ES-I3 (cell line): ENCODE measurements around the gene ZNF117.
"Not testable (repeated sequence)": the region's sequence is repeated elsewhere in the genome, so short reads cannot be mapped to it uniquely, and the experiment has no call there.

ENCODE experiments used
- H3K36me3 ChIP-seq: 2 replicates; pipeline ENCODE4 v1.6.1; 2013; ENCODE audit warnings: mild to moderate bottlenecking, low read length, control low read depth, moderate library complexity; ENCODE audit not compliant: insufficient read depth
- H3K4me1 ChIP-seq: 2 replicates; pipeline ENCODE4 v1.6.1; 2013; ENCODE audit warnings: mild to moderate bottlenecking, control low read depth, low read length; ENCODE audit not compliant: insufficient read depth
- H3K9ac ChIP-seq: 2 replicates; pipeline ENCODE4 v1.6.1; 2013; ENCODE audit warnings: low read depth, mild to moderate bottlenecking, low read length, moderate library complexity
- H3K9me3 ChIP-seq: 2 replicates; pipeline ENCODE4 v1.6.1; 2013; ENCODE audit warnings: mild to moderate bottlenecking, low read length, moderate library complexity; ENCODE audit not compliant: control insufficient read depth, insufficient read depth

ZNF117 gene

DNA sequence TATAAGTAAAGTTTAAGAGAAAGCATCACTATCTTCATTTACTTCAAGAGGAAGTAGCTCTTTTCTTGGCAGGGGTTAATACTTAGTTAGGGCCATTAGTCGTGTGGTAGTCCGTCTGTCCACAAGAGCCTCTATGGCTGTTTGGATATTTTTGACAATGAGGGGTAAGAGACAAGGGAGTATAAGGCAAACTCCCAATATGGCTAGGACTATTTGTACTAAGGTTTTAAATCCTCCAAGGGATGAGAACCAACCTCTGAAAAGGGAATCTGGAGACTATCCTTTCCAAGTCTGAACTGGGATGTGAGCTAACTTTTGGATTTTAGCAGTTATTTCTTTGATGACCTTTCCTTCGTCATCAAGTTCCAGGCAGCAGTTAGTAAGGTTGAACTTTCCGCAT is at the start of gene ZNF117:
TSS of gene ZNF117 (minus strand) at position 101 of the 400 bp plus-strand sequence.
- no peaks in the 10 kb centered on the region for H3K4me1 ChIP-seq
- no peak within 1 kb of the TSS for H3K9ac ChIP-seq
- peaks cover 38% of the 10 kb centered on the region for H3K9me3 ChIP-seq
- H3K36me3 ChIP-seq, result peaks cover 7% of the 10 kb centered on the region; the same call in 1 of the 2 replicates

DNA sequence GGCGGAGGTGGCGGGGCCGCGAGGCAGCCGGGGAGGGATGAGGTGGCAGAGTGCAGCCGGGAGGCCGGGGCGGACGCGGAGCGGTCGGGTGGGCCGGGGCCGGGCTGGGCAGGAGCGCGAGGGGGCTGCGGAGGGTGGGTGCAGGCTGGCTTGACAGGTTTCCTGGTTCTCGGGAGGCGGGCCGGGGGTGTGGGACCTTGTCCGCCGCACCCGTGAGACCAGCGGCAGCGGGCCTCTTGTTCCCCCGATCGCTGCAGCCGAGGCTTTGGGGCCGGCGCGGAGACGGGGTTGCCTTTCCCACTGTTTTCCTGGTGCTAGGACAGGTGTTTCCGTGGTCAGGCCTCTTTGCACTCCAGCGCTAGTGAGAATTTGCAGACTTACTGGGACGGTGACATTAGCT is 47.9 kb upstream of the ZNF117 start:
- not testable (repeated sequence) for H3K4me1 ChIP-seq, H3K9me3 ChIP-seq

DNA sequence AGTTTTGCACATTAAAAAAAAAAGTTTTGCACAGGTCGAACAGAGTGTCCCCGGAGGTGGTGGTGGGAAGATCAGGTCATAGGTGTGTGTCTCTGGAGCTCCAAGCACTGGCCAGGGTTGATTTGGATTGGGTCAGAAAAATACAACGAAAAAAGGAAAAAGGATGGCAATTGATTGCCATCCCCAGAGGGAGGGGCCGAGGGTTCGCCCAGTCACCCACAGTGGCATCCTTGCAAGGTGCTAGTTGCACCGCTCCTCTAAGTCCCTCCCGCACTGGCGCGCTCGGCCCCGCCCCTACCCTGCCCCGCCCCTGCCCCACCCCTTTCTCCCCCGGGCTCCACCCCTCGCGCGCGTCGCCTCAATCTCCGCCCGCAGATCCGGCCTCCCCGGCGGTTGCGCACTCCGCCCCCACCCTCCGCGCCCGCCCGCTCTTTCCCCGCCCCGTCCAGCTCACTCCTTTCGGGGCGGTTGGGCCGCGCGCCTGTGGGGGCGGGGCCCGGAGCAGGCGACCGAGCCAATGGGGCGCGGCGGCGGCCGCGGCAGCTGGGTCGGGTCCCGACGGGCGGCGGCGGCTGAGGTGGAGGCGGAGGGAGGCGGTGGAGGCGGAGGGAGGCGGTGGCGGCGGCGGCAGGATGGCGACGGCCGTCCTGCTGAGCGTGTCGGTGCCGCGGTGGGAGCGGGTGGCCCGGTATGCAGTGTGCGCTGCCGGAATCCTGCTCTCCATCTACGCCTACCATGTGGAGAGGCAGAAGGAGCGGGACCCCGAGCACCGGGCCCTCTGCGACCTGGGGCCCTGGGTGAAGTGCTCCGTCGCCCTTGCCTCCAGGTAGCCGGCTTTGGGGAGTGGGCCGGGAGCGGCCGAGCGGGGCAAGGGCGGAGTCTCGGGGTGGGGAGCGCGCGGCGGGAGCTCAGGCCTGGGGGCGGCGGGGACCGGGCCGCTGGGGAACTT is 47.2 kb upstream of the ZNF117 start:
- Histone ChIP-seq H3K4me1 (no peaks in the 10 kb centered on the region; the same call in 1 of the 2 replicates), H3K9ac (peak overlapping the region; percentile 78), H3K36me3 (no peaks in the 10 kb centered on the region), H3K9me3 (no peaks in the 10 kb centered on the region)

More for the DNA sequence above, 47.9 kb upstream of the ZNF117 start:
- peak overlapping the region; percentile 63 for H3K9ac ChIP-seq
- not testable (repeated sequence) for H3K36me3 ChIP-seq

DNA sequence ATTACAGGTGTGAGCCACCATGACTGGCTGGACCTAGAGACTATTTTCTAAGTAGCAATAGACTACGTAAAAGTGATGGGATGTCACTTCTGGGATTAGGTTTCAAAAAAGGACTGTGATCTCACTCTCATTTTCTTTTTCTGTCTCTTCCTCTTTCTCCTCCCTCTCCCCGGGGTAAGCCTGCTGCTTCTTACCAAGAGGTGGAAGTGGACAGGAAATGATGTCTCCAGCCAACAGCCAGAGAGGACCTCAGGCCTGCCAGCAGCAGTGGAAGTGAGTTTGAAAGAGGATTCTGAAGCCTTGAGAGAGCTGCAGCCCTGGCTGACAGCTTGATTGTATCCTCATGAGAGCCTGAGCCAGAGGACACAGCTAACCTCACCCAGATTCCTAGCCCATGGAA is 45.7 kb upstream of the ZNF117 start:
- H3K9ac ChIP-seq, H3K4me1 ChIP-seq, H3K9me3 ChIP-seq, H3K36me3 ChIP-seq: not testable (repeated sequence)

DNA sequence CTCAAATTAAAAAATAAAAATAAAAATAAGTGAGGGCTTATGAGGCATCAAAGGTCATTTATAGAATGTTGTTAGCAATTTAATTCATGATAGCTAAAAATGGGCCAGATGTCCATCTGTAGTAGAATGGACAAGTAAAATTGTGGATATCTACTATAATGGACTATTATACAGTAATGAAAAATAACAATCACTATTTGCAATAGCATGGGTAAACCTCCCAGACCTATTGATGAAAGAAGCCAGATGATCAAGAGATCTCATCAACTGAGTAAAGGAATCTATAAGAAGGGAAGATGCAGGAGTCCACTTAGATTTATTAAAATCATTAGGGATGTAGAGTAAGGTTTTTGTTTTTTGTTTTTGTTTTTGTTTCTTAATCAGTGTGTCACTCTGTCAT is 44.6 kb upstream of the ZNF117 start:
- H3K4me1 ChIP-seq, H3K36me3 ChIP-seq, H3K9ac ChIP-seq, H3K9me3 ChIP-seq: not testable (repeated sequence)

DNA sequence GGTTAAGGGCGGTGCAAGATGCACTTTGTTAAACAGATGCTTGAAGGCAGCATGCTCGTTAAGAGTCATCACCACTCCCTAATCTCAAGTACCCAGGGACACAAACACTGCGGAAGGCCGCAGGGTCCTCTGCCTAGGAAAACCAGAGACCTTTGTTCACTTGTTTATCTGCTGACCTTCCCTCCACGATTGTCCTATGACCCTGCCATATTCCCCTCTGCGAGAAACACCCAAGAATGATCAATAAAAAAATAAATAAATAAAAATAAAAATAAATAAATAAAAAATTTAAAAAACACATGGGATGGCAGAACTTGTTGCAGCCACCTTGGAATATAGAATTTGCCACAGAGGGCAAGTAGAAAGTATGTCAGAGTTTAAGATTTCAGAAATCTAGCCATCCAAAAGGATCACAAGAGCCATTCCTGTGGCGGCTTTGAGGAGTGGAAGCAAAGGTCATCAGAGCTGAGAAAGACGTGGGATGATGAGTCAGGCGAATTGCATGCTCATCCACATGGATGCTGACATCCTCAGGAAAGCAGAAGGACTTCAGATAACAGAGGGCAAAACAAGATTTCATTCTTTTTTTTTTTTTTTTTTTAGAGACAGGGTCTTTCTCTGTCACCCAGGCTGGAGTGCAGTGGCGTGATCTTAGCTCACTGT is 43.4 kb upstream of the ZNF117 start:
- H3K9me3 ChIP-seq, H3K36me3 ChIP-seq, H3K9ac ChIP-seq, H3K4me1 ChIP-seq: not testable (repeated sequence)

DNA sequence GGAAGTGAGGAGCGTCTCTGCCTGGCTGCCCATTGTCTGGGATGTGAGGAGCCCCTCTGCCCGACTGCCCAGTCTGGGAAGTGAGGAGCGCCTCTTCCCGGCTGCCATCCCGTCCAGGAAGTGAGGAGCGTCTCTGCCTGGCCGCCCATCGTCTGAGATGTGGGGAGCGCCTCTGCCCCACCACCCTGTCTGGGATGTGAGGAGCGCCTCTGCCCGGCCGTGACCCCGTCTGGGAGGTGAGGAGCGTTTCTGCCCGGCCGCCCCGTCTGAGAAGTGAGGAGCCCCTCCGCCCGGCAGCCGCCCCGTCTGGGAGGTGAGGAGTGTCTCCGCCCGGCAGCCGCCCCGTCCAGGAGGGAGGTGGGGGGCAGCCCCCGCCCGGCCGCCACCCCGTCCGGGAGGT is 42.6 kb upstream of the ZNF117 start:
- H3K36me3 ChIP-seq, H3K4me1 ChIP-seq, H3K9ac ChIP-seq, H3K9me3 ChIP-seq: not testable (repeated sequence)

DNA sequence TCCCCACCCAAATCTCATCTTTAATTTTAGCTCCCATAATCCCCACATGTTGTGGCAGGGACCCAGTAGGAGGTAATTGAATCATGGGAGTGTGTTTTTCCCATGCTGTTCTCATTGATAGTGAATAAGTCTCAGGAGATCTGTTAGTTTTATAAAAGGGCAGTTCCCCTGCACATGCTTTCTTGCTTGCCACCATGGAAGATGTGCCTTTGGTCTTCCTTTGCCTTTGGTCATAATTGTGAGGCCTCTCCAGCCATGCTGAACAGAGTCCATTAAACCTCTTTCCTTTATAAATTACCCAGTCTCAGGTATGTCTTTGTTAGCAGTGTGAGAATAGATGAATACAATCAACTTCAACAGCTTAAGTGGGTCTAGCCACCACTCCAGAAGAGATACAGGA is 34.2 kb upstream of the ZNF117 start:
- not testable (repeated sequence) for H3K9ac ChIP-seq, H3K9me3 ChIP-seq, H3K4me1 ChIP-seq, H3K36me3 ChIP-seq

DNA sequence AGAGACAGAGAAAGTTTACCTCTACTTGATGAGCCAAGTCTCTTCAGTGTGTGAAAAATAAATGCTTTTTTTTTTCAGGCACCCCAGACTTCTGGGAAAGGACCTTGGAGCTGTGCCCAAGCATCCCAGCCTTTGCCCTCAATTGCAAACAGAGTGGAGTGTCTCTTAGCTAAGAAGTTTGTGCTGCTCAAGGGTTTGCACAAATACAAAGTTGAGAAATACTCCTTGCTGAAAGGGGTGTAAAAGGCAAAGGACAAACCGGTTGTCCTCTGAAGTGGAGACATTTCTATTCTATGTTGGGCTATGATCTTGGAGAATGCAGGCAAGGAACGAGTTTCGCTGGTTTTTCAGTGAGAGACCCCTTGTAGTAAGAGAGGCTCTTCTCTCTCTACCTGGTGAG is 30.1 kb upstream of the ZNF117 start:
- H3K36me3 ChIP-seq, H3K4me1 ChIP-seq, H3K9ac ChIP-seq, H3K9me3 ChIP-seq: not testable (repeated sequence)

DNA sequence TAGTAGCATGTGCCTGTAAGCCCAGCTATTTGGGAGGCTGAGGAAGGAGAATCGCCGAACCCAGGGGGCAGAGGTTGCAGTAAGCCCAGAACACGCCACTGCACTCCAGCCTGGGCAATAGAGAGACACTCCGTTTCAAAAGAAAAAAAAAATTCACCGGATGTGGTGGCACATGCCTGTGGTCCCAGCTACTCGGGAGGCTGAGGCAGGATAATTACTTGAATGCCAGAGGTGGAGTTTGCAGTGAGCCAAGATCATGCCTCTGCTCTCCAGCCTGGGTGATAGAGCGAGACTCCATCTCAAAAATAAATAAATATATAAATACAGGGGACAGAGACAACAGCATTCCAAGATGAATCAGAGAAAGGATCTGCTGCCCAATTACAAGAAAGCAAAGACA is 19.0 kb upstream of the ZNF117 start:
- not testable (repeated sequence) for H3K9me3 ChIP-seq, H3K4me1 ChIP-seq, H3K36me3 ChIP-seq, H3K9ac ChIP-seq

DNA sequence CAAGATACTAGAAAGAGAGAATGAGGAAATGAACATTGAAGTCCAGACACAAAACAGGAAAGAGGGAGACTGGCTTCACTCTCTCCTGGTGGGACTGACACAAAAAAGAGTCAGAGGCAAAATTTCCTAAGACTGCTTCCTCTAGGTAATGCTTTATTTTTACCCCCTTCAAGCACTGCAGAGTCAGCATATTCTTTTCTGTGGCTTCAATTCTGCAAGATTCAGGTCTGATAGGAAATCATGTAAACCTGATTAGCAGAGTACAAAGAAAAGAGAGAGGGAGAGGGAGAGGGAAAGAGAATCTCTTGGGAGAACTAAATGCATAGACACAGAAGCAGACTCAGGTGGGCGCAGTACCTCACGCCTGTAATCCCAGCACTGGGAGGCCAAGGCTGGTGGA is 18.6 kb upstream of the ZNF117 start:
- not testable (repeated sequence) for H3K9ac ChIP-seq, H3K36me3 ChIP-seq, H3K4me1 ChIP-seq, H3K9me3 ChIP-seq

DNA sequence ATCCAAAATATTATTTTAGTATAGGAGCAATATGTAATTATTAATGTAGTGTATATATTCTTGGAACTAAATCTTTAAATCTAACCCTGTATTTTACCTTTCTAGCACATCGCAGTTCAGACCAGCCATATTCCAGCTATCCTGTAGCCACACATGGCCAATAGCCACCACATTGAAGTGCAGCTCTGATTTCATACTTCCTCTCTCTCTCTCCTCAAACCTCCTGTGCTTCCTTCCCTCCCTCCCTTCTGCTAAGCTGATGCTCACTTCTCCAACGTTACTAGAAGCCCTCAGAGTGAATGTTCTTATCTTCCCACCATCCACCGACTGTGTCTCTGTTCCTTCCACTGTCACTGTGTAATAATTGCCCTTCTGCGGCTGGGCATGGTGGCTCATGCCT is 16.2 kb upstream of the ZNF117 start:
- H3K4me1 ChIP-seq, H3K36me3 ChIP-seq, H3K9me3 ChIP-seq: not testable (repeated sequence)
- H3K9ac ChIP-seq, result peak overlapping the region; percentile 95; the same call in 1 of the 2 replicates

DNA sequence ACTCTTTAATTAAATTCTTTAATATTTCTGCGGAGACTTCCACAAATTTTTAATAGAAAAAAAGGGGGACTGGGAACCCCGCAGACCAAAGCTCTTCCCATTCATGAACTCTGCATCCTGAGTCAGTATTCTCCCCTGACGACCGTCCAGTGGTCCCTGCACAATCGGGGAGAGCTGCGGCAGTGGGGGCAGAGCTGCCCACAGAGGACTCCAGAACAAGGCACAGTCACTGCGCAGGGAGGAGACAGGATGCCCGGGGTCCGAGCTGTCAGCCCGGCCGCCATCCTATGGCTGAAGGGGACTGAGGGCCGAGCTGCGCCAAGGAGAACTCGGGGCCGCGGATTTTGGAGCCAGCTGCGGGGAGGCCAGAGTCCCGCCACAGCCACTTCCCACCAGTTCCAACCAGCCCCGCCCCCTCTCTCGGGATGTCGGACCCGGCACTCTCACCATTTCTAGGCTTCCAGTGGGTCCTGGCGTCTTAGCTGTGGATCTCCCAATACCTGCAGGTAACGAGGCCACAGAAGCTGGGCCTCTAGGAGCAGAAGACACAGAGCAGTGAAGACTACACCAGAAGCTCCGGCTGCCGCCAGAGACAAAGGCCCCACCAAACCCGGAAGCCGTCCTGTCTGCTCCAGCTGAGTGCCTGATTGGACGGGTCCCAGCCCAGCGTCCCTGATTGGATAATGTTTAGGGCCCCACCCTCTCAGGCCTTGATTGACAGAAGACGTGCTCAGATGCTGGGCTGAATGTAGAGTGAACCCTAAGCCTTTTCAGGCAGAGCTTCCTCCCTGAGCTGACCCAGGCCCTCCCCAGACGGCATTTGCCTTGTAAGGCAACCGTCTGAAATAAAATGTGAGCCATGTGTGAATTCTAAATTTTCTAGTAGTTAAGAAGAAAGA is 15.5 kb upstream of the ZNF117 start, which contains the start of gene ERV3-1:
TSS of gene ERV3-1 (minus strand) at position 594 of the 899 bp plus-strand sequence. CDS start 13,661 bp downstream, outside the sequence.
- H3K9ac ChIP-seq, result peak within 1 kb of the TSS; percentile 95
- H3K9me3 ChIP-seq, result no peaks in the 10 kb centered on the region; the same call in 1 of the 2 replicates
- 0 out of 2 replicates have a peak, but pooled peaks cover 5% of the 10 kb centered on the region for H3K4me1 ChIP-seq
- peaks cover 6% of the 10 kb centered on the region; the same call in 1 of the 2 replicates for H3K36me3 ChIP-seq

DNA sequence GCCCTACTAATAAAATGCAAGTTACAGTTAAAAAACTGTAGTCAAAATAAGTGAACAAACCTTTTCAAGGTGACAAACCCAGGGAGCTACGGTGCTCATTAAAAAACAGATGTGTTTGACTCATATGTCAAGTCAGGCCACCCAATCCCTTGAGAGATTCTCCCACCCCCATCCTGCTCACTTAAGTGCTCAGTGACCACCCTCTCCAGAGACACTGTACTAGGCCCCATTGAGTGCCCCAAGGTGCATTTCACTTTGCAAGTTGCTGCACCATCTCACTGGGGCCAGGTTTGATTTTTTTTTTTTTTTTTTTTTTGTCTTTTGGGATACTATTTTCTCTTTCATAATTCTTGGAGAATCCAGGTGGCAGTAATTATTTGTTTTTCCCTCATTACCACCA is 13.7 kb upstream of the ZNF117 start:
- H3K9me3 ChIP-seq, result no peaks in the 10 kb centered on the region; the same call in 1 of the 2 replicates
- H3K4me1 ChIP-seq, result 0 out of 2 replicates have a peak, but pooled peaks cover 5% of the 10 kb centered on the region
- H3K9ac ChIP-seq, result no peak overlapping the region
- peaks cover 7% of the 10 kb centered on the region; the same call in 1 of the 2 replicates for H3K36me3 ChIP-seq
